GM12878 (cell line): ENCODE results near the gene MSH2.

Experiments
- CTCF ChIP-seq, 3 experiments: IDR thresholded peaks in 2 of 3; conservative IDR thresholded peaks in 1 of 3; 2 replicates each; pipeline ENCODE4 v1.5.1; 2011; ENCODE audit warnings: low read depth in 3 of 3, low read length in 3 of 3, mild to moderate bottlenecking in 3 of 3, control low read depth in 2 of 3, moderate library complexity in 2 of 3, inconsistent platforms in 1 of 3, mixed read lengths in 1 of 3; ENCODE audit not compliant: control insufficient read depth in 2 of 3, insufficient read depth in 1 of 3; ENCODE audit errors: extremely low read depth in 1 of 3
- EZH2 ChIP-seq: IDR thresholded peaks from 2 replicates; pipeline ENCODE4 v1.6.1; 2012; ENCODE audit warnings: low read depth, mild to moderate bottlenecking, control low read depth, inconsistent platforms, low read length, borderline replicate concordance; ENCODE audit not compliant: control insufficient read depth
- FOXM1 ChIP-seq: IDR thresholded peaks from 2 replicates; pipeline ENCODE4 v1.6.1; 2012; ENCODE audit warnings: low read depth, mild to moderate bottlenecking, inconsistent platforms, low read length, moderate library complexity
- KDM1A ChIP-seq: fragments of 200-600 bp; sonication (generic); IDR thresholded peaks from 2 replicates; pipeline ENCODE4 v1.6.1; 2016; ENCODE audit warnings: borderline replicate concordance
- NFYB ChIP-seq: IDR thresholded peaks from 2 replicates; pipeline ENCODE4 v1.6.1; 2011; ENCODE audit warnings: low read depth, mild to moderate bottlenecking, low read length, improper control_type of control experiment, moderate library complexity; ENCODE audit not compliant: insufficient read depth
- POLR2A ChIP-seq: IDR thresholded peaks from 2 replicates; pipeline ENCODE4 v1.6.1; 2011; ENCODE audit warnings: low read depth, mild to moderate bottlenecking, low read length
- POLR2AphosphoS5 ChIP-seq: IDR thresholded peaks from 2 replicates; pipeline ENCODE4 v1.6.1; 2011; ENCODE audit warnings: mild to moderate bottlenecking, low read length, inconsistent platforms
- SP1 ChIP-seq: IDR thresholded peaks from one replicate; pipeline ENCODE4 v1.6.1; 2011; ENCODE audit warnings: low read depth, low read length
- TCF12 ChIP-seq: IDR thresholded peaks from 2 replicates; pipeline ENCODE4 v1.6.1; 2011; ENCODE audit warnings: low read depth, mild to moderate bottlenecking, low read length
- WRNIP1 ChIP-seq: IDR thresholded peaks from 2 replicates; pipeline ENCODE4 v1.6.1; 2011; ENCODE audit warnings: low read depth, low read length, improper control_type of control experiment, borderline replicate concordance
- ZNF207 ChIP-seq: fragments of 450-650 bp; IDR thresholded peaks from 2 replicates; pipeline ENCODE4 v1.6.1; 2014; ENCODE audit warnings: antibody characterized with exemption, mild to moderate bottlenecking, borderline replicate concordance

DNA sequence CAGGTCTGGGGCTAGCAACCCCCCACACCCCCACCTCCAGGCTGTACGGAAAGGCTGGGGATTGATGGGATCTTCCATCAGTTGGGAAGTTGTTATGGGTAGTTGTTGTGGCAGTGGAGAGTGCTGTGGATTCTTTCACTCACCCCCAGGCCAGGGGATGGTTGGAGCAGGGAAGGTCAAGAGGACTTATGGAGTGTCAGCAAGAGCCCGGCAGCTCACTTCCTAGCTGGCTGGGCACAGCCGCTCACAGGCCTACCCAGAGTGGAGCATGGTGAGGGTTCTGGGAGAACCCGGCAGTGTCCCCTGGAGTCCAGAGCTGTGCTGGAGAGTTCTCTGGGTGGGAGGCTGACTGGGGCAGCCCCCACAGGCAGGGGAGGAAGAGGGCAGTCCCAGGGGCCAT lies 122.2 kb downstream of the MSH2 start:
- TF ChIP-seq CTCF (IDR thresholded peaks at IDR 0.05 in 2 of 3, conservative IDR thresholded peaks at IDR 0.05 in 1 of 3; ENCODE audit: control insufficient read depth in 2 of 3, extremely low read depth in 1 of 3, insufficient read depth in 1 of 3, low read depth in 3 of 3, low read length in 3 of 3) (no peak), POLR2AphosphoS5 (no peak), EZH2 (no peak), FOXM1 (no peak), POLR2A (no peak), TCF12 (no peak), SP1 (no peak), NFYB (no peak), KDM1A (no peak), ZNF207 (no peak), WRNIP1 (no peak)
